GM21576 (cell line): ENCODE results near the gene COL5A1.

ENCODE experiments used
- ATAC-seq: cut with Tn5 transposase; IDR thresholded peaks from one replicate; pipeline ENCODE4 v1.9.1; 2021; ENCODE audit warnings: mild to moderate bottlenecking, moderate library complexity; ENCODE audit not compliant: unreplicated experiment

The COL5A1 gene

GRCh38 chr9:134688661-134689320 lies 47.2 kb downstream of the COL5A1 start:
- no peak for ATAC-seq

GRCh38 chr9:134689321-134690181 lies 47.9 kb downstream of the COL5A1 start:
- no peak for ATAC-seq

- ATAC-seq: no peak
Observed at GRCh38 chr9:134690301-134690751, 48.7 kb downstream of the COL5A1 start.

GRCh38 chr9:134690946-134691694 lies 49.5 kb downstream of the COL5A1 start:
- no peak for ATAC-seq

GRCh38 chr9:134691695-134692572 lies 50.3 kb downstream of the COL5A1 start:
- no peak for ATAC-seq

GRCh38 chr9:134692573-134692860 lies 50.9 kb downstream of the COL5A1 start:
- ATAC-seq: no peak

- no peak for ATAC-seq
Observed at GRCh38 chr9:134693011-134693410, 51.4 kb downstream of the COL5A1 start.

GRCh38 chr9:134693641-134694367 lies 52.2 kb downstream of the COL5A1 start:
- no peak for ATAC-seq

GRCh38 chr9:134694368-134694665 lies 52.7 kb downstream of the COL5A1 start:
- no peak for ATAC-seq

GRCh38 chr9:134694714-134695113 lies 53.1 kb downstream of the COL5A1 start:
- ATAC-seq: no peak

- no peak for ATAC-seq
Observed at GRCh38 chr9:134695144-134695543, 53.5 kb downstream of the COL5A1 start.

- no peak for ATAC-seq
Observed at GRCh38 chr9:134696433-134696832, 54.8 kb downstream of the COL5A1 start.

GRCh38 chr9:134698111-134698510 lies 56.5 kb downstream of the COL5A1 start:
- no peak for ATAC-seq

- no peak for ATAC-seq
Observed at GRCh38 chr9:134698587-134699342, 57.2 kb downstream of the COL5A1 start.

GRCh38 chr9:134699343-134699740 lies 57.7 kb downstream of the COL5A1 start:
- no peak for ATAC-seq

- ATAC-seq: no peak
Observed at GRCh38 chr9:134700636-134701350, 59.2 kb downstream of the COL5A1 start.

GRCh38 chr9:134701581-134702259 lies 60.1 kb downstream of the COL5A1 start:
- no peak for ATAC-seq

GRCh38 chr9:134702291-134702690 lies 60.7 kb downstream of the COL5A1 start:
- ATAC-seq: no peak
